Type B pancreatic cell (in vitro differentiated cells): ENCODE results near the gene NFASC. TPM values are rescaled to one million over a fixed set of nuclear protein-coding genes. Genes with fewer than 3 reads are reported as not detected.

Experiments used
- DNase-seq: peaks from one replicate; pipeline ENCODE4 v3.0.0; 2021; ENCODE audit warnings: mixed read lengths; ENCODE audit not compliant: unreplicated experiment; ENCODE audit errors: extremely low spot score
- H3K27ac Mint-ChIP-seq: 2 replicates; pipeline ENCODE4 v1.8.0; 2021; ENCODE audit warnings: mild to moderate bottlenecking, mixed read lengths
- H3K27me3 Mint-ChIP-seq: 2 replicates; pipeline ENCODE4 v1.8.0; 2021; ENCODE audit warnings: mixed read lengths
- H3K36me3 Mint-ChIP-seq: 2 replicates; pipeline ENCODE4 v1.8.0; 2021; ENCODE audit warnings: mixed read lengths
- H3K4me1 Mint-ChIP-seq: one replicate; pipeline ENCODE4 v1.8.0; 2021; ENCODE audit warnings: mixed read lengths; ENCODE audit not compliant: unreplicated experiment
- H3K4me3 Mint-ChIP-seq: 2 replicates; pipeline ENCODE4 v1.8.0; 2021; ENCODE audit warnings: mild to moderate bottlenecking, mixed read lengths
- H3K9me3 Mint-ChIP-seq: 2 replicates; pipeline ENCODE4 v1.8.0; 2021; ENCODE audit warnings: mixed read lengths
- CTCF ChIP-seq: fragments of 200-600 bp; sonication (generic); conservative IDR thresholded peaks from 2 replicates; pipeline ENCODE4 v1.5.0; 2021; ENCODE audit warnings: antibody characterized with exemption, mild to moderate bottlenecking
- total RNA-seq: library from RNA; stranded (reverse); gene quantifications from 2 replicates; pipeline ENCODE4 v1.2.1, GENCODE V29; 2021; ENCODE audit warnings: low replicate concordance

Gene NFASC
- total RNA-seq, 1 donor from 2014 or later = 16.4 TPM

- Mint-ChIP-seq H3K27me3 (peaks cover 11% of the 10 kb centered on the region), H3K27ac (no peak overlapping the region), H3K4me1 (no peaks in the 10 kb centered on the region), H3K4me3 (no peak overlapping the region), H3K36me3 (no peaks in the 10 kb centered on the region), H3K9me3 (no peaks in the 10 kb centered on the region)
- DNase-seq = no peak
- no peak for TF ChIP-seq CTCF
Observed at GRCh38 chr1:204979891-204980649, 109.4 kb downstream of the NFASC start.

- no peak for TF ChIP-seq CTCF
- no peak for DNase-seq
- no peak overlapping the region for H3K4me3 Mint-ChIP-seq
- no peaks in the 10 kb centered on the region for H3K9me3 Mint-ChIP-seq
- H3K27ac Mint-ChIP-seq = no peak overlapping the region
- H3K36me3 Mint-ChIP-seq = no peaks in the 10 kb centered on the region
- peaks cover 12% of the 10 kb centered on the region for H3K27me3 Mint-ChIP-seq
- no peaks in the 10 kb centered on the region for H3K4me1 Mint-ChIP-seq
Observed at GRCh38 chr1:204980840-204981405, 110.3 kb downstream of the NFASC start.

GRCh38 chr1:204983136-204983535 is 112.5 kb downstream of the NFASC start:
- no peak overlapping the region for H3K4me3 Mint-ChIP-seq
- H3K27ac Mint-ChIP-seq = no peak overlapping the region
- no peaks in the 10 kb centered on the region for H3K36me3 Mint-ChIP-seq
- no peaks in the 10 kb centered on the region for H3K4me1 Mint-ChIP-seq
- TF ChIP-seq CTCF = no peak
- no peaks in the 10 kb centered on the region for H3K9me3 Mint-ChIP-seq
- peaks cover 12% of the 10 kb centered on the region for H3K27me3 Mint-ChIP-seq
- DNase-seq = no peak

GRCh38 chr1:204983881-204984280 is 113.2 kb downstream of the NFASC start:
- Mint-ChIP-seq H3K36me3 (no peaks in the 10 kb centered on the region), H3K4me3 (no peak overlapping the region), H3K4me1 (no peaks in the 10 kb centered on the region), H3K27me3 (peaks cover 14% of the 10 kb centered on the region), H3K27ac (no peak overlapping the region), H3K9me3 (no peaks in the 10 kb centered on the region)
- DNase-seq = no peak
- TF ChIP-seq CTCF = no peak

GRCh38 chr1:204984499-204984898 is 113.8 kb downstream of the NFASC start:
- DNase-seq = no peak
- H3K4me3 Mint-ChIP-seq = no peak overlapping the region
- no peaks in the 10 kb centered on the region for H3K36me3 Mint-ChIP-seq
- no peak overlapping the region for H3K27ac Mint-ChIP-seq
- no peak for TF ChIP-seq CTCF
- peaks cover 3% of the 10 kb centered on the region for H3K4me1 Mint-ChIP-seq
- no peaks in the 10 kb centered on the region for H3K9me3 Mint-ChIP-seq
- peaks cover 20% of the 10 kb centered on the region for H3K27me3 Mint-ChIP-seq
